ENCODE results near the gene ARMC9.
"Not testable (repeated sequence)": the region's sequence is repeated elsewhere in the genome, so short reads cannot be mapped to it uniquely, and the experiment has no call there.

ARMC9 gene

GRCh38 chr2:231369580-231370428 is 171.4 kb downstream of the ARMC9 start:
- DNase-seq = no peak

- no peak for DNase-seq
Observed at GRCh38 chr2:231370429-231370748, 172.0 kb downstream of the ARMC9 start.

GRCh38 chr2:231370749-231371429 is 172.5 kb downstream of the ARMC9 start:
- DNase-seq = no peak

- no peak for DNase-seq
Observed at GRCh38 chr2:231371430-231372054, 173.1 kb downstream of the ARMC9 start.

GRCh38 chr2:231372326-231372725 is 173.9 kb downstream of the ARMC9 start:
- no peak for DNase-seq

GRCh38 chr2:231373184-231373583 is 174.8 kb downstream of the ARMC9 start:
- DNase-seq = no peak

- DNase-seq = no peak
Observed at GRCh38 chr2:231373786-231374349, 175.4 kb downstream of the ARMC9 start.

- DNase-seq = no peak
Observed at GRCh38 chr2:231374771-231375170, 176.3 kb downstream of the ARMC9 start.

- not testable (repeated sequence) for DNase-seq
Observed at GRCh38 chr2:231375994-231376615, 177.7 kb downstream of the ARMC9 start.

- DNase-seq = no peak
Observed at GRCh38 chr2:231376857-231377256, 178.4 kb downstream of the ARMC9 start.

GRCh38 chr2:231378026-231378722 is 179.7 kb downstream of the ARMC9 start:
- DNase-seq = no peak

- no peak for DNase-seq
Observed at GRCh38 chr2:231379266-231380215, 181.1 kb downstream of the ARMC9 start.

GRCh38 chr2:231380307-231380706 is 181.9 kb downstream of the ARMC9 start:
- no peak for DNase-seq

- DNase-seq = no peak
Observed at GRCh38 chr2:231380991-231381847, 182.8 kb downstream of the ARMC9 start.

- no peak for DNase-seq
Observed at GRCh38 chr2:231382116-231382515, 183.7 kb downstream of the ARMC9 start.

- no peak for DNase-seq
Observed at GRCh38 chr2:231383416-231384108, 185.1 kb downstream of the ARMC9 start.

GRCh38 chr2:231384109-231384435 is 185.6 kb downstream of the ARMC9 start:
- DNase-seq = no peak

- DNase-seq = no peak
Observed at GRCh38 chr2:231384970-231385369, 186.5 kb downstream of the ARMC9 start.

GRCh38 chr2:231385429-231385828 is 187.0 kb downstream of the ARMC9 start:
- no peak for DNase-seq

GRCh38 chr2:231386446-231386845 is 188.0 kb downstream of the ARMC9 start:
- DNase-seq = no peak
